IPS-NIHi7 (cell line): ENCODE results near the gene NECTIN2.
"Not testable (repeated sequence)": the region's sequence is repeated elsewhere in the genome, so short reads cannot be mapped to it uniquely, and the experiment has no call there.

ENCODE experiments used
- DNase-seq: peaks from one replicate; pipeline ENCODE4 v3.0.0; 2012; ENCODE audit warnings: mixed read lengths; ENCODE audit errors: extremely low spot score

The NECTIN2 gene

GRCh38 chr19:44817725-44818465 lies 28.2 kb upstream of the NECTIN2 start:
- no peak for DNase-seq

- DNase-seq = no peak
These were observed 27.5 kb upstream of the NECTIN2 start for GRCh38 chr19:44818466-44819031.

GRCh38 chr19:44819246-44819832 lies 26.8 kb upstream of the NECTIN2 start:
- no peak for DNase-seq

GRCh38 chr19:44820648-44821609 lies 25.2 kb upstream of the NECTIN2 start:
- no peak for DNase-seq

- no peak for DNase-seq
These were observed 23.9 kb upstream of the NECTIN2 start for GRCh38 chr19:44822177-44822576.

GRCh38 chr19:44822670-44823372 lies 23.3 kb upstream of the NECTIN2 start:
- no peak for DNase-seq

GRCh38 chr19:44823373-44823698 lies 22.8 kb upstream of the NECTIN2 start:
- DNase-seq = no peak

- no peak for DNase-seq
These were observed 21.3 kb upstream of the NECTIN2 start for GRCh38 chr19:44824761-44825160.

- not testable (repeated sequence) for DNase-seq
These were observed 13.2 kb upstream of the NECTIN2 start for GRCh38 chr19:44832875-44833274.

- DNase-seq = not testable (repeated sequence)
These were observed 11.7 kb upstream of the NECTIN2 start for GRCh38 chr19:44834399-44834798.

- peak; percentile 50 for DNase-seq
These were observed 6.8 kb upstream of the NECTIN2 start for GRCh38 chr19:44839276-44839675.

- no peak for DNase-seq
These were observed 5.3 kb upstream of the NECTIN2 start for GRCh38 chr19:44840811-44841210.

GRCh38 chr19:44841231-44841630 lies 4.9 kb upstream of the NECTIN2 start:
- DNase-seq = no peak

GRCh38 chr19:44845286-44845611 lies 848 bp upstream of the NECTIN2 start:
- DNase-seq = no peak

- peak; percentile 79 for DNase-seq
These were observed 502 bp downstream of the NECTIN2 start for GRCh38 chr19:44846455-44847143.

- DNase-seq = no peak
These were observed 1.3 kb downstream of the NECTIN2 start for GRCh38 chr19:44847144-44848035.

- peak; percentile 37 for DNase-seq
These were observed 2.1 kb downstream of the NECTIN2 start for GRCh38 chr19:44848036-44848811.

- DNase-seq = no peak
These were observed 2.8 kb downstream of the NECTIN2 start for GRCh38 chr19:44848812-44849447.

- no peak for DNase-seq
These were observed 4.6 kb downstream of the NECTIN2 start for GRCh38 chr19:44850641-44851109.
